ENCODE measurements around the gene PCAT7.
"Not testable (repeated sequence)": the region's sequence is repeated elsewhere in the genome, so short reads cannot be mapped to it uniquely, and the experiment has no call there.

The PCAT7 gene

GRCh38 chr9:94554439-94555331 is at the start of gene PCAT7:
PCAT7 (plus strand) TSS chr9:94555083.
- H3K4me3 ChIP-seq (IDR thresholded peaks at IDR 0.05; ENCODE audit: insufficient read depth, low read depth, low read length): no peak within 1 kb of the TSS
- no peak within 1 kb of the TSS for H3K27ac ChIP-seq
- H4K20me1 ChIP-seq (ENCODE audit: insufficient read depth): no peaks in the 10 kb centered on the region
- H3K4me1 ChIP-seq (ENCODE audit: low read depth, poor library complexity, severe bottlenecking): peaks cover 6% of the 10 kb centered on the region
- H3K27me3 ChIP-seq (ENCODE audit: insufficient read depth, low read depth): peaks cover 3% of the 10 kb centered on the region; the same call in 1 of the 2 replicates
- H3K36me3 ChIP-seq (ENCODE audit: insufficient read depth): no peaks in the 10 kb centered on the region
- peak within 1 kb of the TSS; percentile 79; the same call in 1 of the 2 replicates for H2AFZ ChIP-seq (ENCODE audit: low read depth)
- H3K9ac ChIP-seq: peak within 1 kb of the TSS; percentile 55; the same call in 1 of the 2 replicates
- peak; percentile 73 for TF ChIP-seq CTCF (conservative IDR thresholded peaks at IDR 0.05; ENCODE audit: low read depth, low read length)
- H3K4me2 ChIP-seq: peak within 1 kb of the TSS; percentile 81
- no peaks in the 10 kb centered on the region for H3K79me2 ChIP-seq (ENCODE audit: insufficient read depth, low read depth)

- not testable (repeated sequence) for H3K4me1 ChIP-seq (ENCODE audit: low read depth, poor library complexity, severe bottlenecking); H4K20me1 ChIP-seq (ENCODE audit: insufficient read depth); H3K27me3 ChIP-seq (ENCODE audit: insufficient read depth, low read depth); H2AFZ ChIP-seq (ENCODE audit: low read depth); H3K27ac ChIP-seq; H3K4me2 ChIP-seq; H3K4me3 ChIP-seq (IDR thresholded peaks at IDR 0.05; ENCODE audit: insufficient read depth, low read depth, low read length); H3K9ac ChIP-seq; H3K79me2 ChIP-seq (ENCODE audit: insufficient read depth, low read depth); H3K36me3 ChIP-seq (ENCODE audit: insufficient read depth)
Observed at GRCh38 chr9:94506370-94506769, 48.5 kb upstream of the PCAT7 start.

- Histone ChIP-seq H3K36me3 (ENCODE audit: insufficient read depth) (no peaks in the 10 kb centered on the region), H3K27ac (no peak overlapping the region), H3K4me3 (IDR thresholded peaks at IDR 0.05; ENCODE audit: insufficient read depth, low read depth, low read length) (no peak overlapping the region), H3K4me2 (no peak overlapping the region), H3K79me2 (ENCODE audit: insufficient read depth, low read depth) (no peaks in the 10 kb centered on the region), H3K9ac (no peak overlapping the region), H4K20me1 (ENCODE audit: insufficient read depth) (no peaks in the 10 kb centered on the region), H3K4me1 (ENCODE audit: low read depth, poor library complexity, severe bottlenecking) (no peaks in the 10 kb centered on the region), H3K27me3 (ENCODE audit: insufficient read depth, low read depth) (no peaks in the 10 kb centered on the region), H2AFZ (ENCODE audit: low read depth) (no peak overlapping the region)
- no peak for TF ChIP-seq CTCF (conservative IDR thresholded peaks at IDR 0.05; ENCODE audit: low read depth, low read length)
Observed at GRCh38 chr9:94507531-94508258, 47.2 kb upstream of the PCAT7 start.

DNA sequence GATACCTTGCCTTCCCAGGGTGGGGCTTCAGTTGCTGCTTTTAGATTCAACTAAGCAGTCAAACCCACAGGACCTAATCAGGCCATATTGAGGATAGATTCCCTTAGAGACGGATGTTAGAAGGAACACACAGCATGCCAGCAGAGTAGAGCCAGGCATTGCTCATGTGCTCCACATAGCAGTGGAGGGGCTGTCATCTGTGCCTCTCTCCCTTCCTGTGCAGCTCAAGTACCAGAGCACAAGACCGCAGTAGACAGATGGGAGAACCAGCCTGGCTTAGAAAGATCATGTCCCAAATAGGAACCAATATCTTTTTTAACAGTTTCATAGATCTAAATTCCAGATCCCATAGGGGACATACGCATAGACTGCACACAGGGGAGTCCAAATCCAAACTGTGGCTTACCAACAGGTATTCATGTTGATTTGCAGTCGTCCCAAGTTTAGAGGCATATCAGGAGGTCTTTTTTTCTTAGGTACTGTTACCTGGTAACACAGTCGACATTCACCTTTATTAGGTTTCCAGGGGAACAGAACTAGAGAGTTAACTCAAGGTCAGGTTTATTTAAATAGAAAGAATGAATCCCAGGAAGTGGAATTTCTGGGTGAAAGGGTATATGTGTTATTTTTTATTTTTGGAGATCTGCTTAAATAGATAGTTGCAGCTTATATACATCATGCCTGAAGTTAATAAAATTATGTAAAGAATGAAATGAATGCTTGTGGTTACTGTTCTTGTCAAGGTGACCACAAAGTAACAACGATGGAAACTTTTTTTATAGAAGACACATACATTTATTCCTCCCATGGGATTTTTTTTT is 43.5 kb upstream of the PCAT7 start:
- Histone ChIP-seq H3K4me1 (ENCODE audit: low read depth, poor library complexity, severe bottlenecking) (no peaks in the 10 kb centered on the region), H3K79me2 (ENCODE audit: insufficient read depth, low read depth) (no peaks in the 10 kb centered on the region), H3K4me3 (IDR thresholded peaks at IDR 0.05; ENCODE audit: insufficient read depth, low read depth, low read length) (no peak overlapping the region), H3K27me3 (ENCODE audit: insufficient read depth, low read depth) (no peaks in the 10 kb centered on the region), H3K9ac (no peak overlapping the region), H3K4me2 (no peak overlapping the region), H4K20me1 (ENCODE audit: insufficient read depth) (no peaks in the 10 kb centered on the region), H3K27ac (no peak overlapping the region), H2AFZ (ENCODE audit: low read depth) (no peak overlapping the region), H3K36me3 (ENCODE audit: insufficient read depth) (no peaks in the 10 kb centered on the region)
- no peak for TF ChIP-seq CTCF (conservative IDR thresholded peaks at IDR 0.05; ENCODE audit: low read depth, low read length)
